GM12864 (cell line): ENCODE data around the gene SMOC2.

Source experiments
- DNase-seq: peaks from one replicate; pipeline ENCODE4 v3.0.0-alpha.2; 2011; ENCODE audit warnings: low read depth
- H3K4me3 ChIP-seq: 2 replicates; pipeline ENCODE4 v1.5.1; 2011; ENCODE audit warnings: mild to moderate bottlenecking, low read depth, low read length, control low read depth
- CTCF ChIP-seq: IDR thresholded peaks from 2 replicates; pipeline ENCODE4 v1.5.1; 2011; ENCODE audit warnings: low read depth, mild to moderate bottlenecking, moderate library complexity, low read length, control low read depth, inconsistent platforms; ENCODE audit errors: missing control alignments

SMOC2 gene

GRCh38 chr6:168632694-168633093, 191.7 kb downstream of the SMOC2 start:
- no peak overlapping the region for H3K4me3 ChIP-seq
- no peak for DNase-seq
- no peak for TF ChIP-seq CTCF

- no peak for DNase-seq
- TF ChIP-seq CTCF = no peak
- no peak overlapping the region for H3K4me3 ChIP-seq
Measured at GRCh38 chr6:168634541-168635328, 193.8 kb downstream of the SMOC2 start.

- no peak for TF ChIP-seq CTCF
- H3K4me3 ChIP-seq = no peak overlapping the region
- DNase-seq = no peak
Measured at GRCh38 chr6:168636147-168637004, 195.4 kb downstream of the SMOC2 start.

- no peak overlapping the region for H3K4me3 ChIP-seq
- TF ChIP-seq CTCF = no peak
- DNase-seq = no peak
Measured at GRCh38 chr6:168637834-168638233, 196.8 kb downstream of the SMOC2 start.

- H3K4me3 ChIP-seq = no peak overlapping the region
- DNase-seq = no peak
- no peak for TF ChIP-seq CTCF
Measured at GRCh38 chr6:168638468-168639271, 197.7 kb downstream of the SMOC2 start.

GRCh38 chr6:168640181-168640580, 199.2 kb downstream of the SMOC2 start:
- TF ChIP-seq CTCF = no peak
- DNase-seq = no peak
- H3K4me3 ChIP-seq = no peak overlapping the region
